ENCODE measurements around the gene PLD3. TPM values are rescaled to one million over a fixed set of nuclear protein-coding genes. Genes with fewer than 3 reads are reported as not detected.
A peak's percentile ranks its signal among the peaks of the same experiment; 100 is the strongest.

The PLD3 gene
- total RNA-seq, 3 donors from 2014 or later = 120 to 158 (median 120) TPM

DNA sequence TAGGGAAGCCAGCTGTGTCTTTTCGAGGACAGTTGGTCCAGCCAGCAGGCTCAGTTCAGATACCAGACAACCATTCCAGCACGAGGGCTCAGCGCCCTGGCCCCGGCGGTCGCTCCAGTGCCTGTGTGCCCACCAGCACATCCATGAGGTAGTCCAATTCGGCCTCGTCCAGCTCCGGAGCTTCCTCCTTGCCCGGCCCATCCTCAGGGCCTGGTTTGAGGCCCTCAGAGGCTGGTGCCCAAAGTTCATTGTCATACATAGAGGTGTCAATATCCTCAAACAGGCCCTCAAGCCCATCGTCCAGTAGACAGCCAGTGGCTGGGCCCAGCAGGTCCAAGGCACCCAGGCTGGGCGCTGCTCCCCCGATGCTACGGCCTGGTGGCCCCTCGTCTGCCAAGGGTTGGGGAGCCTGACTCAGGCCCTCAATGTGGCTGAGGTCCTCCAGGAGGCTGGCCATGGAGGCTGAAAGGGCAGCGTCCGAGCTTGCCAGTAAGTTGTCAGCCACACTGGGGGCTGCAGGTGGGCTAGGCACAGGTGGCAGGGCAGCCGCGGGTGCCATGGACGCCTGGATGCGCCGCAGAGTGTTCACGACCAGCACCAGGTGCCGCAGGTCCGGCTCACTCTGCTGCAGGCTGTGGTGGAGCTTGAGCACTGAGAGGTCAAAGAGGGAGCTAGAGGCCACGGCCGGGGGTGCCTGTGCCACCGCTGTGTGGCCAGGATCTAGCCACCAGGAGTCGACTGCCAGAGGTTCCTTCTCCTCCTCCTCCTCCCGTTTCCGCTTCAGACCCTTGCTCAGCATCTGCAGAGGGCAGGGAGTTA lies 74.5 kb downstream of the PLD3 start:
- Histone ChIP-seq H3K4me1 (ENCODE audit: low read depth) (peaks cover 18% of the 10 kb centered on the region), H3K36me3 (ENCODE audit: low read depth) (no peaks in the 10 kb centered on the region), H3K9me3 (no peaks in the 10 kb centered on the region), H3K4me3 (no peak overlapping the region)
- ATAC-seq = no peak
- no peak for TF ChIP-seq CTCF (IDR thresholded peaks at IDR 0.05)
- DNase-seq = peak in 1 of 3 donors; percentile 27
- intact Hi-C loops (cut with DNase I, micrococcal nuclease) = no loop called here

GRCh38 chr19:40423938-40424337 lies 75.4 kb downstream of the PLD3 start:
- DNase-seq = no peak
- Histone ChIP-seq H3K4me1 (ENCODE audit: low read depth) (peaks cover 18% of the 10 kb centered on the region), H3K4me3 (no peak overlapping the region), H3K9me3 (no peaks in the 10 kb centered on the region), H3K36me3 (ENCODE audit: low read depth) (no peaks in the 10 kb centered on the region)
- no peak for TF ChIP-seq CTCF (IDR thresholded peaks at IDR 0.05)
- intact Hi-C loops (cut with DNase I, micrococcal nuclease) = no loop called here
- ATAC-seq = no peak

- TF ChIP-seq CTCF (IDR thresholded peaks at IDR 0.05) = no peak
- no peak for ATAC-seq
Observed at GRCh38 chr19:40424637-40425449, 76.3 kb downstream of the PLD3 start.

DNA sequence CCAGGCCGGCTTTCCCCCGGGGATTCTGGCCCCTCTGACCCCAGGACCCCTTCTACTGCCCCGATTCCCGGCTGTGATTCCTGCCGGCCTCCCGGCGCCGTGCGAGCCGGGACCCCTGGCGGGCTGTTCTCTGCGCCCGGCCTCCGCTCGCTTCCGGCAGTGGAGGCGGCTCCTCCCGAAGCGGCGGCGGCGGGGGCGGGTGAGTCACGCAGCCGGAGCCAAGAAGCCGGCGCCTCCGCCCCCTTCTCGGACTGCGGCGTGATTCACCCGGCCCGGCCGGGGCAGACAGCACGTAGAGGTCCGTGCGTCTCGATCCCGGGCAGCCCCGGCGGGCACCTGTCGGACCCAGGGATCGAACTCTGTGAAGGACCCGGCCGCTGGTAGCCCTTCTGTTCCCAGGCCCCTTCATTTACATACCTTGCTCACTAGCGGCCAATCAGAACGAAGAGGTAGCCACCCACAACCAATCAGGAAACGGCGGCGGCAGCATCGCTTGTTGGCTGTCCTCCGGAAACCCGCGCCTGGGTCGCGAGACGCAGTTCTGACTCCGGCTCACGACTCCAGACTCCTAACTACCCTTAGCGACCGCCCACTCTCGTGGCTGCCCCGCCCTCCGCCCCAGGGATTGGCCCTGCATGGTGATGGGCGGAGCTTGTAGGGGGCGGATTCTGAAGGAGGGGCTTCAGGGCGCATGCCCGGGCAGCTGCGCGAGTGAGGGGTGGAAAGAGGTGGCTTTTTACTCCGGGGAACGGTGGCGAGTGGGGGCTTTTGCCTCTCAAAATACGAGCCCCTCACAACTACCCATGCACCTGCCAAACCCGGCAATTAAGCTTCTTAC lies 77.2 kb downstream of the PLD3 start, which contains the start of gene SERTAD1:
TSS of gene SERTAD1 (minus strand) at position 543 of the 838 bp plus-strand sequence. CDS start 2,446 bp downstream, outside the sequence.
- peak; percentile 100 for DNase-seq
- no peaks in the 10 kb centered on the region for H3K9me3 ChIP-seq
- no peaks in the 10 kb centered on the region for H3K36me3 ChIP-seq (ENCODE audit: low read depth)
- H3K4me1 ChIP-seq (ENCODE audit: low read depth) = peaks cover 18% of the 10 kb centered on the region
- peak; percentile 88 for ATAC-seq
- peak; percentile 44 for TF ChIP-seq CTCF (IDR thresholded peaks at IDR 0.05)
- H3K4me3 ChIP-seq = peak within 1 kb of the TSS; percentile 85
- intact Hi-C loops (cut with DNase I, micrococcal nuclease) = no loop called here

More at GRCh38 chr19:40424637-40425449, 76.3 kb downstream of the PLD3 start:
- intact Hi-C loops (cut with DNase I, micrococcal nuclease) = no loop called here
- peaks cover 18% of the 10 kb centered on the region for H3K4me1 ChIP-seq (ENCODE audit: low read depth)
- H3K36me3 ChIP-seq (ENCODE audit: low read depth) = no peaks in the 10 kb centered on the region
- peak overlapping the region; percentile 85 for H3K4me3 ChIP-seq
- H3K9me3 ChIP-seq = no peaks in the 10 kb centered on the region
- peak in 2 of 3 donors; percentile 50 to 55 for DNase-seq

Small RNA genes within 50 kb of the gene (microRNA-seq; reads per million reads assigned to microRNA genes)
- not detected for gene MIR6796

Other genes with a start within 250 kb of the PLD3 start
- 10 to 100 TPM; 11.0 to 23.3 (median 12.2) TPM for gene MAP3K10, start 157.3 kb upstream of the PLD3 start, total RNA-seq
- gene TTC9B, start 130.3 kb upstream of the PLD3 start, total RNA-seq = 1 to 10 TPM in 1 of 3 donors, not detected in 2; 2.0 TPM
- gene CCNP, start 122.0 kb upstream of the PLD3 start, total RNA-seq = under 1 TPM in 2 of 3 donors, not detected in 1; 0.34 to 0.63 TPM
- gene AKT2, start 63.4 kb upstream of the PLD3 start, total RNA-seq = 100 to 1,000 TPM in 2 of 3 donors, 10 to 100 TPM in 1; 98.4 to 139 (median 103) TPM
- gene C19orf47, start 298 bp upstream of the PLD3 start, total RNA-seq = 10 to 100 TPM; 12.1 to 21.2 (median 12.5) TPM
- under 1 TPM in 1 of 3 donors, not detected in 2; 0.19 TPM for gene HIPK4, start 41.5 kb downstream of the PLD3 start, total RNA-seq
- gene PRX, start 64.7 kb downstream of the PLD3 start, total RNA-seq = 1 to 10 TPM; 1.1 to 6.8 (median 1.7) TPM
- gene SERTAD1, start 77.3 kb downstream of the PLD3 start, total RNA-seq = 10 to 100 TPM; 12.1 to 16.7 (median 14.0) TPM
- gene SERTAD3, start 95.6 kb downstream of the PLD3 start, total RNA-seq = 10 to 100 TPM; 39.3 to 55.4 (median 46.2) TPM
- 10 to 100 TPM; 70.9 to 87.6 (median 76.8) TPM for gene BLVRB, start 117.0 kb downstream of the PLD3 start, total RNA-seq
- 1 to 10 TPM in 1 of 3 donors, under 1 TPM in 2; 0.29 to 4.1 (median 0.82) TPM for gene SPTBN4, start 118.3 kb downstream of the PLD3 start, total RNA-seq
- gene SHKBP1, start 228.2 kb downstream of the PLD3 start, total RNA-seq = 10 to 100 TPM; 58.1 to 70.6 (median 62.2) TPM